ENCODE data around the gene RETREG3. TPM values are rescaled to one million over a fixed set of nuclear protein-coding genes. Genes with fewer than 3 reads are reported as not detected.
"Not testable (repeated sequence)": the region's sequence is repeated elsewhere in the genome, so short reads cannot be mapped to it uniquely, and the experiment has no call there.

Gene RETREG3
- total RNA-seq, 2 donors from 2014 or later: 36.9 to 42.0 TPM

DNA sequence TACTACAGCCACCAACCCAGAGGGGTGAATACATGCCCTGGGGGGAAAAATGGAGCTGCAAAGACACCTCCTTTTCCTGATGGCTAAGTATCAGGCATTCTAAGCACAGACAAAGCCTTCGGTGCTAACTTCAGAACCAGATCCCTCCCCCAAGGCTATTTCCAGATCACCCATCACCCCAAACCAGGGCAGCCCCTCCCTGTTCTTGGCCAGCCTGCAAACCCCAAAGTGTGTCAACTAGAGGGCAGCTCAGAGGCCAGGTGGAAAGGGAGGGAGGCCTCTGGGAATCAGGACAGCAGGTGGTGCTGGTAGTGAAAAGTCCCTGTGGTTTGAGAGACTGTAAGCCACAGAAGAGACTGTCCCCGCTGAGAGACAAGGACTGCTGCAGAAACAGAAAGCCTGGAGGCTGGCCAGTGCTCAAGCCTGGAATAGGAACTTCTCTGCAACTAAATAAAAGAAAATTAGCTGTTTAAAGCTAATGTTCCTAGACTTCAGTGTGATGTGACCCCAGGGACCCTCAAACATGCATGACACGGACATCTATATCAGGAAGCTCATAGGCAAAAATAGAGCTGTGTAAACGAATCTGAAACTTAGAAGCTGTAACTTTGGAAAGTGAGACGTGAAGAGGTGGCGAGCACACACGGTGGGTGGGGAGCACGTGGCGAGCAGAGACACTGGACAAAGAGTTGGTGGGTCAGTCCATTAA is 9.4 kb upstream of the RETREG3 start:
- intact Hi-C loops (cut with DNase I): loop anchor here (5.0 kb wide), 1 partner anchor 64 kb away; the partner anchor contains the start of genes CCR10 and CNTNAP1

DNA sequence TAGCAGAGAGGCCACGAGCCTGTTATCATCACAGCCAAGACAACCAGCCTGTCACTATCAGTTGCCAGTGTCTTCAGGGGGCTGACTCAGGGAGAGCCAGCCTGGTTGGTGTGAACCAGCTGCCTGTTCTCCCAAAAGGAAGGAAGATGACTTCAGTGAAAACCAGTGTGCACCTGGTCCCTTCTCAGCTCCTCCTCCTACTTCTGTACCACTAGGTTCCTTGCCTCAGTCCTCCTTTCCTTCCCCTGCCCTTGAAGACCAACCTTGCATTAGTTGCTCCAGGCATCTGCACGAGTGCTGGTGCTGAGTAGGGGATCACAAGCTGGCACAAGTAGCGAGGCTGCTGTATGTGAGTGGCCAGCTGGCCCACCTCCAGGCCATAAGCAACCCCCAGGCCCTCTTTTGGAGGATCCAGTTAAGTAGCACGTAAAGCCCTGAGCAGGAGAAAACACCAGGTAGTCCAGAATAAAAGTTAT is 8.8 kb upstream of the RETREG3 start:
- peak; percentile 32 to 48 (median 46) for DNase-seq
- peak overlapping the region; percentile 73 to 86 (median 78) for H3K27ac ChIP-seq

More for the DNA sequence above, 9.4 kb upstream of the RETREG3 start:
- peak; percentile 86 to 94 (median 92) for DNase-seq
- H3K27ac ChIP-seq: peak overlapping the region; percentile 73 to 86 (median 78)
- WGBS, 2 donors: 21 to 22% methylated on average over 9 of the region's 9 CpGs
- H3K4me1 ChIP-seq: peaks cover 62% of the 10 kb centered on the region
- no peaks in the 10 kb centered on the region for H3K27me3 ChIP-seq
- peak in 2 of 3 donors; percentile 20 to 38 for TF ChIP-seq POLR2A (IDR thresholded peaks at IDR 0.05)
- TF ChIP-seq, protein P1, sequence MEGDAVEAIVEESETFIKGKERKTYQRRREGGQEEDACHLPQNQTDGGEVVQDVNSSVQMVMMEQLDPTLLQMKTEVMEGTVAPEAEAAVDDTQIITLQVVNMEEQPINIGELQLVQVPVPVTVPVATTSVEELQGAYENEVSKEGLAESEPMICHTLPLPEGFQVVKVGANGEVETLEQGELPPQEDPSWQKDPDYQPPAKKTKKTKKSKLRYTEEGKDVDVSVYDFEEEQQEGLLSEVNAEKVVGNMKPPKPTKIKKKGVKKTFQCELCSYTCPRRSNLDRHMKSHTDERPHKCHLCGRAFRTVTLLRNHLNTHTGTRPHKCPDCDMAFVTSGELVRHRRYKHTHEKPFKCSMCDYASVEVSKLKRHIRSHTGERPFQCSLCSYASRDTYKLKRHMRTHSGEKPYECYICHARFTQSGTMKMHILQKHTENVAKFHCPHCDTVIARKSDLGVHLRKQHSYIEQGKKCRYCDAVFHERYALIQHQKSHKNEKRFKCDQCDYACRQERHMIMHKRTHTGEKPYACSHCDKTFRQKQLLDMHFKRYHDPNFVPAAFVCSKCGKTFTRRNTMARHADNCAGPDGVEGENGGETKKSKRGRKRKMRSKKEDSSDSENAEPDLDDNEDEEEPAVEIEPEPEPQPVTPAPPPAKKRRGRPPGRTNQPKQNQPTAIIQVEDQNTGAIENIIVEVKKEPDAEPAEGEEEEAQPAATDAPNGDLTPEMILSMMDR (IDR thresholded peaks at IDR 0.05): peak in 5 of 7 experiments; percentile 37 to 70 (median 66)
- peak; percentile 95 for ATAC-seq
- H3K36me3 ChIP-seq (replicated peaks in 1 of 2; ENCODE audit: insufficient read depth in 1 of 2, low read depth in 2 of 2): peaks cover 14 to 15% of the 10 kb centered on the region in 2 donors
- no peak overlapping the region for H3K4me3 ChIP-seq
- no peaks in the 10 kb centered on the region for H3K9me3 ChIP-seq

DNA sequence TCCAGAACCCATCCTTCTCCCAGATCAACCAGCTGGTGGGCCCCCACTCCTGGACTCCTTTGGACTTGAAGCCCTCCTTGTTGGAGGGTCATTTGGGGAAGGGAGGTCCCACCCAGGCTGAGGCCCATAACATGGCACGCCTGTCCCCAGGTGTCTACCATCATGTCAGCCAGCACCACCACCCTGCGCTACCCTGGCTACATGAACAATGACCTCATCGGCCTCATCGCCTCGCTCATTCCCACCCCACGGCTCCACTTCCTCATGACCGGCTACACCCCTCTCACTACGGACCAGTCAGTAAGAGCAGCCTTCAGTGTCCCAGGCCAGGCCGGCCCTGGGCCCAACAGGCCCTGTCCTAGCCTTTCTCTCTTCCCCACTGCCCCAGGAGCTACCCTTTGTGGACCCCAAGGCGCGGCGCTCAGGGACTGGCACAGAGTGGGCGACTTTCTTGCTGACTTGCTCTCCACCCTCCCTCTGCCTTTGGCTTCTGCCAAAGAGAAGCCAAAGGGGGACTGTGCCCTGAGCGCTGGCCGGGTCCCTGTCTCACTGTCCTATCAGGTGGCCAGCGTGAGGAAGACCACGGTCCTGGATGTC is 4.6 kb upstream of the RETREG3 start:
- intact Hi-C loops (cut with DNase I): loop anchor here (5.0 kb wide), 1 partner anchor 59 kb away; no protein-coding TSS in a partner anchor
- WGBS, 2 donors: 92 to 95% methylated on average over 13 to 14 of the region's 17 CpGs

More for the DNA sequence above, 8.8 kb upstream of the RETREG3 start:
- H3K4me1 ChIP-seq: peaks cover 56% of the 10 kb centered on the region
- 30 to 31% methylated on average over 4 of the region's 4 CpGs for WGBS, 2 donors
- no peaks in the 10 kb centered on the region for H3K9me3 ChIP-seq
- H3K27me3 ChIP-seq: no peaks in the 10 kb centered on the region
- no peak overlapping the region for H3K4me3 ChIP-seq
- peaks cover 20% of the 10 kb centered on the region in 2 donors for H3K36me3 ChIP-seq (replicated peaks in 1 of 2; ENCODE audit: insufficient read depth in 1 of 2, low read depth in 2 of 2)
- ATAC-seq: peak; percentile 21
- intact Hi-C loops (cut with DNase I): loop anchor here (5.0 kb wide), 1 partner anchor 64 kb away; the partner anchor contains the start of genes CCR10 and CNTNAP1
- no peak for TF ChIP-seq POLR2A (IDR thresholded peaks at IDR 0.05)
- TF ChIP-seq, protein P1 (IDR thresholded peaks at IDR 0.05): no peak

DNA sequence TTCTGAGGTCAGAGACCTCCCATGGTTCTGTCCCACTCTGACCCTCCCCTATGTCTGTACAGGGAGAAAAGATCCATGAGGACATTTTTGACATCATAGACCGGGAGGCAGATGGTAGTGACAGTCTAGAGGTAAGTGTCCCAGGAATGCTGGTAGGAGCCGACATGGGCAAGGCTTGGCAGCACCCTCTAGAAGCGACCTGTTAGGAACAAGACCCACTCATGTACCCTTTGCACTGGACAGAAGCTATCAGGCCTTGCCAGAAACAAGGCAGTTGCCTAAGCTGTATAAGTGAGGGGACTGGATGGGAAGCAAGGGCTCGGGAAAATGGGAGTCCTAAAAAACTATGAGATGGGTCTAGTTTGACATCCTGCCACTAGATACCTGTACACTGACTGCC is 2.8 kb upstream of the RETREG3 start:
- TF ChIP-seq, protein P1 (IDR thresholded peaks at IDR 0.05): no peak
- TF ChIP-seq POLR2A (IDR thresholded peaks at IDR 0.05): no peak
- intact Hi-C loops (cut with DNase I): loop anchor here (5.0 kb wide), 1 partner anchor 60 kb away; no protein-coding TSS in a partner anchor
- H3K4me3 ChIP-seq: no peak overlapping the region
- no peaks in the 10 kb centered on the region for H3K27me3 ChIP-seq
- peaks cover 26% of the 10 kb centered on the region for H3K4me1 ChIP-seq
- no peak for ATAC-seq
- DNase-seq: peak in 1 of 4 donors; percentile 5
- no peak overlapping the region for H3K27ac ChIP-seq
- H3K9me3 ChIP-seq: no peaks in the 10 kb centered on the region
- 92 to 96% methylated on average over 4 of the region's 4 CpGs for WGBS, 2 donors
- peaks cover 26 to 28% of the 10 kb centered on the region in 2 donors for H3K36me3 ChIP-seq (replicated peaks in 1 of 2; ENCODE audit: insufficient read depth in 1 of 2, low read depth in 2 of 2)

More for the DNA sequence above, 4.6 kb upstream of the RETREG3 start:
- Histone ChIP-seq H3K27me3 (no peaks in the 10 kb centered on the region), H3K4me1 (peaks cover 29% of the 10 kb centered on the region), H3K4me3 (no peak overlapping the region), H3K27ac (no peak overlapping the region), H3K36me3 (replicated peaks in 1 of 2; ENCODE audit: insufficient read depth in 1 of 2, low read depth in 2 of 2) (peaks cover 26 to 28% of the 10 kb centered on the region in 2 donors), H3K9me3 (no peaks in the 10 kb centered on the region)
- TF ChIP-seq POLR2A (IDR thresholded peaks at IDR 0.05): no peak
- TF ChIP-seq, protein P1 (IDR thresholded peaks at IDR 0.05): no peak
- no peak for DNase-seq
- no peak for ATAC-seq

DNA sequence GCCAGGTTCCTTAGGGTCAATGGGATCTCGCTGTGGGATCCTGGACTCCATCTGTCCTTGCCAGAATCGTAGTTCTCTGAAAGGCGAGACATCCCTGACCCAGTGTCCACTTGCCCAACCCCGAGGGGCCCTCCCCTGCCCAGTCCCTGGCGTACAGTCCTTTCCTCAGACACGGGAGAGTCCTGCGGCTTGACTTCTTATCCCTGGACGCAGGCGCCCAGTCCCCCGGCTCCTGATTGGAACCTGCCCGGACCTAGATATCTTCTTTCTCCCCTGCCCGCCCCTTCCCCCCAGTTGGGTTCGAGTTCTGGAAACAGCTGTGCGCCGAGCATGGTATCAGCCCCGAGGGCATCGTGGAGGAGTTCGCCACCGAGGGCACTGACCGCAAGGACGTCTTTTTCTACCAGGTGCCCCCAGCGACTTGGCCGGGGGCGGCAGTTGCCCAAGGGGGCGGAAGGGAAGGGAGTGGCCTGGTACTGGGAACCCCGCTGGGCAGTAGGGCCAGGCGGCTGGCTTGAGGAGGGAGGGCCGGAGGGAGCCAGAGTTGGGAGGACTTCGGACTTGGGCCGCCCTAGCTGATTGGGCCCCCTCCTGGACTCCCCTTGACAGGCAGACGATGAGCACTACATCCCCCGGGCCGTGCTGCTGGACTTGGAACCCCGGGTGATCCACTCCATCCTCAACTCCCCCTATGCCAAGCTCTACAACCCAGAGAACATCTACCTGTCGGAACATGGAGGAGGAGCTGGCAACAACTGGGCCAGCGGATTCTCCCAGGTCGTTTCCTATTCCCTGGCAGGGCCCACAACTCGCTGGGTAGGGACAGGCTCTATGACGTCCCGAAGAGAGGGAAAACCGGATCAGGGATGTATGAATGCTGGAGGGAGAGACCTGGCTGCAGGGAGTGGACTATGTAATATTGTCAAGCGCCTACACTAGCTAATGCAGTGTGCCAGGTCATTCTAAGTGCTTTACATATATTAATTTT is 934 bp upstream of the RETREG3 start:
- not testable (repeated sequence) for H3K27me3 ChIP-seq, H3K9me3 ChIP-seq
- intact Hi-C loops (cut with DNase I): loop anchor here (5.0 kb wide), 1 partner anchor 62 kb away; no protein-coding TSS in a partner anchor
- DNase-seq (peak in 2 of 4 donors; percentile 17 to 29), ATAC-seq (peak; percentile 8)
- 6 to 28% methylated on average over 5 to 37 of the region's 42 CpGs for WGBS, 2 donors
- Histone ChIP-seq H3K4me3 (peak overlapping the region; percentile 57 to 74), H3K4me1 (peaks cover 42% of the 10 kb centered on the region), H3K36me3 (replicated peaks in 1 of 2; ENCODE audit: insufficient read depth in 1 of 2, low read depth in 2 of 2) (peaks cover 22 to 23% of the 10 kb centered on the region in 2 donors), H3K27ac (peak overlapping the region; percentile 70 to 93 (median 86))

All from body of pancreas (tissue), 4 donors.